WTC11 (cell line): ENCODE data around the gene HOXD10. TPM values are rescaled to one million over a fixed set of nuclear protein-coding genes. Genes with fewer than 3 reads are reported as not detected.

Source experiments
- ATAC-seq: fragments of 200-7000 bp; cut with Tn5 transposase; 2 replicates; pipeline ENCODE4 v1.10.0; 2021; ENCODE audit warnings: mild to moderate bottlenecking, moderate library complexity
- CTCF ChIA-PET: fragments of 300-600 bp; sonication (Branson Sonifier 250); formaldehyde crosslinking; loops from one replicate; lab custom pipeline; 2021; ENCODE audit warnings: antibody characterized with exemption; lab: Charles Lee
- POLR2A ChIA-PET: fragments of 350-600 bp; sonication (Branson Sonifier 250); formaldehyde crosslinking; loops from one replicate; lab custom pipeline; 2021; ENCODE audit warnings: antibody characterized with exemption; lab: Charles Lee
- DNase-seq: peaks from one replicate; pipeline ENCODE4 v3.0.0; 2021; ENCODE audit warnings: low spot score
- H3K27ac Mint-ChIP-seq: 2 replicates; pipeline ENCODE4 v1.8.0; 2021; ENCODE audit warnings: mixed read lengths
- H3K27me3 Mint-ChIP-seq: 2 replicates; pipeline ENCODE4 v1.8.0; 2021; ENCODE audit warnings: low read depth, mild to moderate bottlenecking, moderate library complexity, mixed read lengths
- H3K36me3 Mint-ChIP-seq: 2 replicates; pipeline ENCODE4 v1.8.0; 2021; ENCODE audit warnings: mixed read lengths
- H3K4me1 Mint-ChIP-seq: 2 replicates; pipeline ENCODE4 v1.8.0; 2022; ENCODE audit warnings: mixed read lengths
- H3K4me3 Mint-ChIP-seq: 2 replicates; pipeline ENCODE4 v1.8.0; 2021; ENCODE audit warnings: mild to moderate bottlenecking, moderate library complexity, mixed read lengths
- H3K9me3 Mint-ChIP-seq: 2 replicates; pipeline ENCODE4 v1.8.0; 2021; ENCODE audit warnings: mixed read lengths
- ATF2 ChIP-seq: sonication (generic); formaldehyde crosslinking; IDR thresholded peaks from 2 replicates; pipeline ENCODE4 v1.8.1; 2022; ENCODE audit warnings: low read depth, missing genetic modification reagents, borderline replicate concordance
- CREM ChIP-seq: sonication (generic); formaldehyde crosslinking; IDR thresholded peaks from 2 replicates; pipeline ENCODE4 v1.8.1; 2022; ENCODE audit warnings: mild to moderate bottlenecking, missing genetic modification reagents, moderate library complexity
- FOXK1 ChIP-seq: sonication (generic); formaldehyde crosslinking; IDR thresholded peaks from 2 replicates; pipeline ENCODE4 v1.8.0; 2022; ENCODE audit warnings: mild to moderate bottlenecking, moderate library complexity, missing genetic modification reagents
- FOXP1 ChIP-seq: sonication (generic); formaldehyde crosslinking; IDR thresholded peaks from 2 replicates; pipeline ENCODE4 v1.8.0; 2022; ENCODE audit warnings: missing genetic modification reagents, mild to moderate bottlenecking, moderate library complexity, borderline replicate concordance
- GTF2I ChIP-seq: fragments of 250-450 bp; sonication (Bioruptor Pico); conservative IDR thresholded peaks from 2 replicates; pipeline ENCODE4 v1.4.0; 2021; ENCODE audit warnings: mild to moderate bottlenecking
- HMGA2 ChIP-seq: fragments of 250-450 bp; sonication (Bioruptor Pico); IDR thresholded peaks from 2 replicates; pipeline ENCODE4 v1.4.0; 2021; ENCODE audit warnings: mild to moderate bottlenecking, moderate library complexity
- MXD4 ChIP-seq: fragments of 250-450 bp; sonication (Bioruptor Pico); IDR thresholded peaks from 2 replicates; pipeline ENCODE4 v1.8.0; 2021; ENCODE audit warnings: mild to moderate bottlenecking, moderate library complexity, borderline replicate concordance
- PRRX2 ChIP-seq: fragments of 250-450 bp; sonication (Bioruptor Pico); IDR thresholded peaks from 2 replicates; pipeline ENCODE4 v1.8.0; 2021; ENCODE audit warnings: mild to moderate bottlenecking
- SMAD4 ChIP-seq: sonication (generic); formaldehyde crosslinking; IDR thresholded peaks from 2 replicates; pipeline ENCODE4 v1.8.0; 2022; ENCODE audit warnings: mild to moderate bottlenecking, missing genetic modification reagents
- SP1 ChIP-seq: sonication (generic); formaldehyde crosslinking; conservative IDR thresholded peaks from 2 replicates; pipeline ENCODE4 v1.8.1; 2022; ENCODE audit warnings: missing genetic modification reagents
- TCF7 ChIP-seq: sonication (generic); formaldehyde crosslinking; IDR thresholded peaks from 2 replicates; pipeline ENCODE4 v1.8.0; 2022; ENCODE audit warnings: mild to moderate bottlenecking, low read depth, missing genetic modification reagents, moderate library complexity
- USF1 ChIP-seq: sonication (generic); formaldehyde crosslinking; IDR thresholded peaks from 2 replicates; pipeline ENCODE4 v1.8.0; 2022; ENCODE audit warnings: mild to moderate bottlenecking, missing genetic modification reagents
- ZBTB43 ChIP-seq: sonication (generic); formaldehyde crosslinking; IDR thresholded peaks from 2 replicates; pipeline ENCODE4 v1.8.1; 2023; ENCODE audit warnings: mild to moderate bottlenecking, missing genetic modification reagents
- ZNF317 ChIP-seq: sonication (generic); formaldehyde crosslinking; IDR thresholded peaks from 2 replicates; pipeline ENCODE4 v1.8.1; 2023; ENCODE audit warnings: low read depth, mild to moderate bottlenecking, moderate library complexity, missing genetic modification reagents, borderline replicate concordance
- ZNF423 ChIP-seq: fragments of 250-450 bp; sonication (Bioruptor Pico); IDR thresholded peaks from 2 replicates; pipeline ENCODE4 v2.1.2; 2022; ENCODE audit warnings: mild to moderate bottlenecking, moderate library complexity
- total RNA-seq: library from RNA; stranded (reverse); gene quantifications from 3 replicates; pipeline ENCODE4 v1.2.3, GENCODE V29; 2021
- TF ChIP-seq, protein P1 (sequence below): fragments of 250-450 bp; sonication (Bioruptor Pico); IDR thresholded peaks from 2 replicates; pipeline ENCODE4 v1.9.0; 2021; ENCODE audit warnings: mild to moderate bottlenecking
- TF ChIP-seq, protein P2 (sequence below): sonication (generic); formaldehyde crosslinking; IDR thresholded peaks from 2 replicates; pipeline ENCODE4 v1.8.0; 2022; ENCODE audit warnings: mild to moderate bottlenecking, missing genetic modification reagents
- TF ChIP-seq, protein P3 (sequence below): sonication (generic); formaldehyde crosslinking; IDR thresholded peaks from 2 replicates; pipeline ENCODE4 v1.8.0; 2023; ENCODE audit warnings: missing genetic modification reagents, mild to moderate bottlenecking, borderline replicate concordance
- TF ChIP-seq, protein P4 (sequence below): sonication (generic); formaldehyde crosslinking; IDR thresholded peaks from 2 replicates; pipeline ENCODE4 v1.8.1; 2022; ENCODE audit warnings: mild to moderate bottlenecking, missing genetic modification reagents, moderate library complexity, borderline replicate concordance
- TF ChIP-seq, protein P5 (sequence below): sonication (generic); formaldehyde crosslinking; IDR thresholded peaks from 2 replicates; pipeline ENCODE4 v1.8.0; 2023; ENCODE audit warnings: missing genetic modification reagents

HOXD10 gene
- total RNA-seq, 1 experiment from 2014 or later, result not detected

- TF ChIP-seq, protein P1, sequence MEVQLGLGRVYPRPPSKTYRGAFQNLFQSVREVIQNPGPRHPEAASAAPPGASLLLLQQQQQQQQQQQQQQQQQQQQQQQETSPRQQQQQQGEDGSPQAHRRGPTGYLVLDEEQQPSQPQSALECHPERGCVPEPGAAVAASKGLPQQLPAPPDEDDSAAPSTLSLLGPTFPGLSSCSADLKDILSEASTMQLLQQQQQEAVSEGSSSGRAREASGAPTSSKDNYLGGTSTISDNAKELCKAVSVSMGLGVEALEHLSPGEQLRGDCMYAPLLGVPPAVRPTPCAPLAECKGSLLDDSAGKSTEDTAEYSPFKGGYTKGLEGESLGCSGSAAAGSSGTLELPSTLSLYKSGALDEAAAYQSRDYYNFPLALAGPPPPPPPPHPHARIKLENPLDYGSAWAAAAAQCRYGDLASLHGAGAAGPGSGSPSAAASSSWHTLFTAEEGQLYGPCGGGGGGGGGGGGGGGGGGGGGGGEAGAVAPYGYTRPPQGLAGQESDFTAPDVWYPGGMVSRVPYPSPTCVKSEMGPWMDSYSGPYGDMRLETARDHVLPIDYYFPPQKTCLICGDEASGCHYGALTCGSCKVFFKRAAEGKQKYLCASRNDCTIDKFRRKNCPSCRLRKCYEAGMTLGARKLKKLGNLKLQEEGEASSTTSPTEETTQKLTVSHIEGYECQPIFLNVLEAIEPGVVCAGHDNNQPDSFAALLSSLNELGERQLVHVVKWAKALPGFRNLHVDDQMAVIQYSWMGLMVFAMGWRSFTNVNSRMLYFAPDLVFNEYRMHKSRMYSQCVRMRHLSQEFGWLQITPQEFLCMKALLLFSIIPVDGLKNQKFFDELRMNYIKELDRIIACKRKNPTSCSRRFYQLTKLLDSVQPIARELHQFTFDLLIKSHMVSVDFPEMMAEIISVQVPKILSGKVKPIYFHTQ, result no peak
Observed at GRCh38 chr2:176083796-176084261, 32.7 kb upstream of the HOXD10 start, which contains the start of gene EVX2 (continued).

DNA sequence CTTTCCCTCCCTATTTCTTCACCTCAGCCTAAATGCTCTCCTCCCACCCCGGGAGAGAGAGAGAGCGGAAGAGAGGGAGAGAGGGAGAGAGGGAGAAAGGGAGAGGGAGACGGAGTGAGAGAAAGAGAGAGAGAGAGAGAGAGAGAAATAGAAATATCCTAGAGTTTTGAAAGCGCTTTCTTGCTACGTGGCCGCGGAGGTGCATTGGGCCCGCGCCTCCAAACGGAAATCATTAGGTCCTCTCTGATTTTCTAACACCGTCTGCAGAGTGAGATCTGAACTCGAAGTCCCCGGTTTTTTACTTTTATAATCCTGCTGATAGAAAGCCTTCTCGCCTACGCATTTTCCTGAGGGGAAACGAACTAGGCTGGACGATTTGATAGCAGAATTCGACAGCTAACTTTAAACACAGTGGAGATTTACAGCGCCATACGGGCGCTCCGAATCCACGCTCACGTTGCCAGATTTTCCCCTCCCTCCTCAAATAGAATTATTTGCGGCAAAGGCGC lies 31.9 kb upstream of the HOXD10 start:
- Mint-ChIP-seq H3K4me3 (peak overlapping the region; percentile 53), H3K27ac (no peak overlapping the region), H3K27me3 (peaks cover 98% of the 10 kb centered on the region), H3K9me3 (no peaks in the 10 kb centered on the region), H3K36me3 (peaks cover 5% of the 10 kb centered on the region; the same call in 1 of the 2 replicates), H3K4me1 (peaks cover 49% of the 10 kb centered on the region)
- ChIA-PET CTCF (interaction anchor here (1.0 to 1.6 kb wide), 7 partner anchors 9 to 400 kb away, joined by 3 to 27 read pairs (median 3); no protein-coding TSS in a partner anchor), POLR2A (interaction anchor here (0.6 to 0.7 kb wide), 4 partner anchors 13 to 810 kb away, joined by 3 to 4 read pairs (median 4); no protein-coding TSS in a partner anchor)
- ATAC-seq (no peak), DNase-seq (no peak)
- no peak for TF ChIP-seq CREM (CRISPR knock-in tag)
- TF ChIP-seq USF1 (CRISPR knock-in tag), result no peak
- TF ChIP-seq FOXK1 (CRISPR knock-in tag), result no peak
- TF ChIP-seq, protein P2, sequence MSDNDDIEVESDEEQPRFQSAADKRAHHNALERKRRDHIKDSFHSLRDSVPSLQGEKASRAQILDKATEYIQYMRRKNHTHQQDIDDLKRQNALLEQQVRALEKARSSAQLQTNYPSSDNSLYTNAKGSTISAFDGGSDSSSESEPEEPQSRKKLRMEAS (CRISPR knock-in tag), result no peak
- TF ChIP-seq, protein P3, sequence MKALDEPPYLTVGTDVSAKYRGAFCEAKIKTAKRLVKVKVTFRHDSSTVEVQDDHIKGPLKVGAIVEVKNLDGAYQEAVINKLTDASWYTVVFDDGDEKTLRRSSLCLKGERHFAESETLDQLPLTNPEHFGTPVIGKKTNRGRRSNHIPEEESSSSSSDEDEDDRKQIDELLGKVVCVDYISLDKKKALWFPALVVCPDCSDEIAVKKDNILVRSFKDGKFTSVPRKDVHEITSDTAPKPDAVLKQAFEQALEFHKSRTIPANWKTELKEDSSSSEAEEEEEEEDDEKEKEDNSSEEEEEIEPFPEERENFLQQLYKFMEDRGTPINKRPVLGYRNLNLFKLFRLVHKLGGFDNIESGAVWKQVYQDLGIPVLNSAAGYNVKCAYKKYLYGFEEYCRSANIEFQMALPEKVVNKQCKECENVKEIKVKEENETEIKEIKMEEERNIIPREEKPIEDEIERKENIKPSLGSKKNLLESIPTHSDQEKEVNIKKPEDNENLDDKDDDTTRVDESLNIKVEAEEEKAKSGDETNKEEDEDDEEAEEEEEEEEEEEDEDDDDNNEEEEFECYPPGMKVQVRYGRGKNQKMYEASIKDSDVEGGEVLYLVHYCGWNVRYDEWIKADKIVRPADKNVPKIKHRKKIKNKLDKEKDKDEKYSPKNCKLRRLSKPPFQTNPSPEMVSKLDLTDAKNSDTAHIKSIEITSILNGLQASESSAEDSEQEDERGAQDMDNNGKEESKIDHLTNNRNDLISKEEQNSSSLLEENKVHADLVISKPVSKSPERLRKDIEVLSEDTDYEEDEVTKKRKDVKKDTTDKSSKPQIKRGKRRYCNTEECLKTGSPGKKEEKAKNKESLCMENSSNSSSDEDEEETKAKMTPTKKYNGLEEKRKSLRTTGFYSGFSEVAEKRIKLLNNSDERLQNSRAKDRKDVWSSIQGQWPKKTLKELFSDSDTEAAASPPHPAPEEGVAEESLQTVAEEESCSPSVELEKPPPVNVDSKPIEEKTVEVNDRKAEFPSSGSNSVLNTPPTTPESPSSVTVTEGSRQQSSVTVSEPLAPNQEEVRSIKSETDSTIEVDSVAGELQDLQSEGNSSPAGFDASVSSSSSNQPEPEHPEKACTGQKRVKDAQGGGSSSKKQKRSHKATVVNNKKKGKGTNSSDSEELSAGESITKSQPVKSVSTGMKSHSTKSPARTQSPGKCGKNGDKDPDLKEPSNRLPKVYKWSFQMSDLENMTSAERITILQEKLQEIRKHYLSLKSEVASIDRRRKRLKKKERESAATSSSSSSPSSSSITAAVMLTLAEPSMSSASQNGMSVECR (CRISPR knock-in tag), result no peak
- TF ChIP-seq FOXP1 (CRISPR knock-in tag), result no peak
- no peak for TF ChIP-seq ZNF423 (CRISPR knock-in tag)
- no peak for TF ChIP-seq HMGA2 (CRISPR knock-in tag)
- TF ChIP-seq, protein P4, sequence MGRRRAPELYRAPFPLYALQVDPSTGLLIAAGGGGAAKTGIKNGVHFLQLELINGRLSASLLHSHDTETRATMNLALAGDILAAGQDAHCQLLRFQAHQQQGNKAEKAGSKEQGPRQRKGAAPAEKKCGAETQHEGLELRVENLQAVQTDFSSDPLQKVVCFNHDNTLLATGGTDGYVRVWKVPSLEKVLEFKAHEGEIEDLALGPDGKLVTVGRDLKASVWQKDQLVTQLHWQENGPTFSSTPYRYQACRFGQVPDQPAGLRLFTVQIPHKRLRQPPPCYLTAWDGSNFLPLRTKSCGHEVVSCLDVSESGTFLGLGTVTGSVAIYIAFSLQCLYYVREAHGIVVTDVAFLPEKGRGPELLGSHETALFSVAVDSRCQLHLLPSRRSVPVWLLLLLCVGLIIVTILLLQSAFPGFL (CRISPR knock-in tag), result no peak
- TF ChIP-seq GTF2I (CRISPR knock-in tag), result no peak
- no peak for TF ChIP-seq SP1 (CRISPR knock-in tag)
- no peak for TF ChIP-seq ZBTB43
- no peak for TF ChIP-seq MXD4 (CRISPR knock-in tag)
- no peak for TF ChIP-seq ZNF317 (CRISPR knock-in tag)
- no peak for TF ChIP-seq PRRX2
- TF ChIP-seq, protein P5, sequence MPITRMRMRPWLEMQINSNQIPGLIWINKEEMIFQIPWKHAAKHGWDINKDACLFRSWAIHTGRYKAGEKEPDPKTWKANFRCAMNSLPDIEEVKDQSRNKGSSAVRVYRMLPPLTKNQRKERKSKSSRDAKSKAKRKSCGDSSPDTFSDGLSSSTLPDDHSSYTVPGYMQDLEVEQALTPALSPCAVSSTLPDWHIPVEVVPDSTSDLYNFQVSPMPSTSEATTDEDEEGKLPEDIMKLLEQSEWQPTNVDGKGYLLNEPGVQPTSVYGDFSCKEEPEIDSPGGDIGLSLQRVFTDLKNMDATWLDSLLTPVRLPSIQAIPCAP (CRISPR knock-in tag), result no peak
- TF ChIP-seq SMAD4, result no peak
- TF ChIP-seq ATF2 (CRISPR knock-in tag), result no peak
- TF ChIP-seq TCF7 (CRISPR knock-in tag), result no peak
